SIG-M5 (cell line): Measurements from ENCODE around the gene MCC.
A peak's percentile ranks its signal among the peaks of the same experiment; 100 is the strongest.

Experiments used
- DNase-seq: peaks from one replicate; lab custom pipeline; 2025; lab: John Stamatoyannopoulos, UW

MCC gene

GRCh38 chr5:113199122-113199905 is 288.9 kb downstream of the MCC start:
- DNase-seq, result no peak

- DNase-seq, result no peak
Measured at GRCh38 chr5:113197456-113198200, 290.6 kb downstream of the MCC start.

DNA sequence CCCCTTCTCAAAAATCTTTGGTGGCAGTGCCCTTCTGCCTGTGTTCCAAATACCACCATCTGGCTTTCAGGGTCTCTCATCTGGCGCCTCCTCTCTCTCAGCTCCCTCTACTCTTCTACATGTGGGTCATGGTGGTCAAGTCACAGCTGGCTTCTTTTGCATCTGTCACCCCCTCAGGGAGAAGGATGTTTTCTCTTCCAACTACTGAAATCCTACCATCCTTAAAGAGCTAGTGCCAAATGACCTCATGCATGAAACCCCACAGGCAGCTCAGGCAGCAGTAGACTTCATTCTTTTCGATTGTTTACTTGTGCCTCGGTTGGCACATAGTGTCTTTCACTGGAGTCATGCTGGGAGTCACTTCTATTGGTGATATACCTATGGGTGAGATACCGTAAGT is 292.5 kb downstream of the MCC start:
- no peak for DNase-seq

DNA sequence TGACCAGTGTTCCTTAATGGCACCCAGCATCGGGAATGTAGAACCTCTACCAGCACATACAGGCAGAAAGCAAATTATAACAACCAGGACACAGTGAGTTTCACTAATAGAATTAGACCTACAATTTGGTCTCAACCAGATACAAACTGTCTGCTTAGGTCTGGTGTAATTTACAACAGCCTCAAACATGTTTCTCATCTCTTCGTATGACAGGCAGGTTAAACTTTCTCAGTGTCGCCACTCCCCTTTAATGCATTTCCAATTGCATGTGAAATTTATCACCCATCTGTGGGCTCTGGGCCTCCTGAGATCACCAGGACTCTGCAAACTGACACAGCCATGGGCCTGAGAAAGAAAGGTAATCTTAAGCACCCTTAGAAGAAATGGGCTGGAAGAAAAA is 293.0 kb downstream of the MCC start:
- DNase-seq, result no peak

DNA sequence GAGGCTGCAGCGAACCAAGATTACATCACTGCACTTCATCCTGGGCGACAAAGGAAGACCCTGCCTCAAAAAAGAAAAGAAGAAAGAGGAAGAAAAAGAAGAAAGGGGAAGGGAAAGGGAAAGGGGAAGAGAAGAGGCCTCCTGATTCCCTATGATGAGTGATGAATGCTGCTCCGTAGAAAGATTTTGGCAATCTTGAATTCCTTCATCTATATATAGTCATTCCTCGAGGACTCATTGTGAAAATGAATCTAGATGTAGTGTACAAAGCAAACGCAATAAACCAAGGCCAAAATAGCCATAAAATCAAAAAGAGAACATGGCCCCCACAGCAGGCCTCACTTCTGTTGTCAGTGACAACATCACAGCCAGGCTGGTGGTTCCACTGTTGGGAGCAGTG is 293.7 kb downstream of the MCC start:
- DNase-seq, result peak; percentile 45

DNA sequence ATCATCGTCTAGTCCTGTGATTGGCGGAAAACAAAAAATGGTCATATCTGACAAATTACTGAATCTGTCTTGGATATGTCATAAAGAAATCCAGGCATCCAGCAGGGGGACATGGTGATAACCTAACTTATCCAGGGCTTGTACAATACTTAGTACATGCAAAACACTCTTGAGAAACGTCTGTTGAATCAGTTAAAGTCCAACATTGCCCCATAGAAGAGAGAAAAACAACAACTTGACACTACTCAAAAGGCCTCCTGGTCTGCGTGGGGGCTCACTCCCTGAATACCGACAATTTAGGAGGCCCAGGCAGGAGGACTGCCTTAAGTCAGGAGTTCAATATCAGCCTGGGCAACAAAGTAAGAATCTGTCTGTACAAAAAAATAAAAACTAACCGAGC is 294.1 kb downstream of the MCC start:
- DNase-seq, result peak; percentile 60

DNA sequence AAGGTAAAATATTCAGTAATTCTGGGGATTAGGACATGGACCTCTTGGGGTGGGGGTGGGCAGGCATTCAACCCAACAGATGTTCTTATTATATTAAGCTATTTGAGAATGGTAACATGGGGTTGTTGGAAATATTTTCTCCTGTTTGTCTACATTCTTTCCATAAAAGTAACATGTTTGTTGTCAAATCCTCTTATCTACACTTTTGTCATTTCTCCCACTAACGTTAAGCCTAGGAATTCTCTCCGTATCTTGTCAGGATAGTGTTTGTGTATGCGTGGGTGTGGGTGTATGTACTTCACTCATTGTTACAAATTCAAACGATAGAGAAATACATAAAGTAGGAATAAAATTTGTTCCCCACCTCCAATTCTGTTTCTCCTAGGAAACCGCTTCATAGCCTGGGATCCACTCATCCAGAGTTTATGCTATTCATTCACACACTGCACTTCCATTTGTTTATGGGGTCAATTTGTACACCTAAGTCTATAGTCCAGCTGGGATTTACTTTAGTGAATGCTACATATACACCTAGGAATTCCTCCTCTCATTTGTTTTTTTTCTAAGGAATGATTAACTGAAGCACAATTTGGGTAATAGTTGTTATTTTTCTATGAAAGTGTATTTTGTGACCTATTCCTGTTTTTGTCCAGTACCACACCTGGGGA is 294.8 kb downstream of the MCC start:
- DNase-seq, result no peak

DNA sequence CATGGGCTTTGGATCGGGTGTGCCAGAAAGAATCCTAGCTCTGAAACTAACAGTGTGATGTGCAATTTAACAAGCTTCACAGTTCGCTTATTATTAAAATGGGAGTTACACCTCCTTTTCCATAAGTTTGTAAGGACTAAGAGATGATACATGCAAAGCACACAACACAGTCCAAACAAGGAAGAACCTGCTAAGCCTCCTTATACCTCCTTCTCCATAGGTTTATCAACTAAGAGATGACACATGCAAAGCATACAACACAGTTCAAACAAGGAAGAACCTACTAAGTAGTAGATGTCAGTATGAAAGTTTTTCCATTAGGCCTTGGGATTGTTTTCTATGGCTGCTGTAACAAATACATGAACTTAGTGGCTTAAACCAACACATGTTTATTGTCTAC is 295.7 kb downstream of the MCC start:
- no peak for DNase-seq

DNA sequence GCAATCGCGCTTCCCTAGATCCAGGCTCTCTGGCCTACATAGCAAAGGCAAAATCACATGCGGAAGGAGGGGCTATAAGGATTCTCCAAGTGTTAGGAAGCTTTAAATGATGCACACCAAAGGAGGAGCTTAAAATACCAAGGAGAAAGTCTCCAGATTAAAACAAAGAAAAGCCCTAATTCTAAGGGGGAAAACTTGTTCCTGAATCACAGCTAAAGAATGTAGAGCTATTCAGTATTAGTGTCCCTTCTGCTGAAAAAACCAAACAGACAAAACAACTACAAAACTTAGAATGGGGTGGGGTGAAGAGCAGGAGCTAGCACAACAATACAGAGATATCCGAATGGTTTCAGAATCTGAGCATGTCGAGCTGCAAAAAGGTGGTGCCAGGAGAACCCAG is 297.9 kb downstream of the MCC start:
- DNase-seq, result no peak

DNA sequence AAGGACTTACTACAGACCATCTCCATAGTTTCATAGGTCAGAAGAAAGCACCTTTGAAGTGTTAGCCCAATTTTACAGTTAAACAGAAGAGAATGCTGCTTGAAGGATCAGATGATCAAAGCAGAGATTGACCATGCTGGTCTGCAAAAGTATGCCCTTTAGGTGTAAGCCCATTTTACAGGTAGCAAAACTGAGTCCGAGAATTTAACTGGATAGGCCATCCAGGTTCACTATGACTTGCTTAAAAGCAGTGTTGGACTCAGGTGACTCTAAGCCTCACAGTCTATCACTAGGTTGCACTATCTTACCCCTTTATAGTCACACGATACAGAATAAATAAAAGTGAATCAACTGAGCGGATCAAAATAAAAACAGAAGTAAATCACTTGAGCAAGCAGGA is 299.0 kb downstream of the MCC start:
- no peak for DNase-seq

- DNase-seq, result no peak
Measured at GRCh38 chr5:113188436-113188835, 299.8 kb downstream of the MCC start.

GRCh38 chr5:113187906-113188305 is 300.3 kb downstream of the MCC start:
- no peak for DNase-seq

GRCh38 chr5:113186061-113186460 is 302.2 kb downstream of the MCC start:
- DNase-seq, result no peak

DNA sequence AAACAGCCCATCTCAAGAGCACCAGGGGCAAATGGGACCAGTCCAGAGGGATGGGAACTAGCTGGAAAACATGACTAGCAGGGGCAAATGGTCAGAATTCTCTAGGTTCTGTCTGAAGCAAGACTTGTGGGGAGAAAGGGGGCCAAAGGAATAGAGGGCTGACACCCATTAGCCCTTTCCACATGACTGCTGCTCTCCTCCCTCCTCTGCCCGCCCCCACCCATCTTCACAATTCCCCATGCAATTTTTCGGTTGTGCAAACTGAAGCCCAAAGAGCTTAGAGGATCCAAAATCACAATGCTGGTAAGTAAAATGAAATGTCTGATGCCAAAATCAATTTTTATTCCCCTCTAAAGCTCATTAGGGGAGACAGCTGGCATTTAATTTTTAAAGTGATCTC is 304.6 kb downstream of the MCC start:
- no peak for DNase-seq

DNA sequence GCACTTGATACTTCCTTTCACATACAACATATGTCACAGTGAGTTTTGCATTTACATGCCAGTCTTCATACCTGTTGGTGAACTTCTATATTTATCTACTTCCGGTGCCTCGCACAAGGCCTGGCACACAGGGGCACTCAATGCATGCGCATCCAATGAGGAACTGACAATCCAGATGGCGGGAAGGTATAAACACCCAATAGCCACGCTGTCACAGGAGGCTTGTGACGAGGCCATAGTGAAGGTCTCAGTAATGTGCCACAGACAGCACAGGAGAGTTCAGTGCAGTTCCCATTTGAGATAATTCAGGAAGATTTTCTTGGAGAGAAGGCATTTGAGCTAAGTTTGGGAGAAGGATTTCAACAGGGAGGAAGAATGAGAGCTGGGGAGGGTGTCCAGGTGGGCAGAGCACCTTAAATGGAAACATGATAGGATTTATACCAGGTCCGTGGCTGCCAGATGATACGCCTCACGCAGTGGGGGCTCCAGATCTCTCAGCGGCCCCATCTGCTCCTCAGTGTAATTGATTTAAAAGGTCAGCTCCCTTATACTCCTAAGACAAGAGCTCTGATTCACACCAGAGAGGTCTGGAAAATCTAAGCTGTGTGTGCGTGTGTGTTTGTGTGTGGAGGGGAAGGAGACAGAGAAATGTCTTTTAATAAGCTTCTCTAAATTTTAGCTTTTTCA is 305.5 kb downstream of the MCC start:
- no peak for DNase-seq

- DNase-seq, result no peak
Measured at GRCh38 chr5:113181853-113182490, 306.3 kb downstream of the MCC start.

DNA sequence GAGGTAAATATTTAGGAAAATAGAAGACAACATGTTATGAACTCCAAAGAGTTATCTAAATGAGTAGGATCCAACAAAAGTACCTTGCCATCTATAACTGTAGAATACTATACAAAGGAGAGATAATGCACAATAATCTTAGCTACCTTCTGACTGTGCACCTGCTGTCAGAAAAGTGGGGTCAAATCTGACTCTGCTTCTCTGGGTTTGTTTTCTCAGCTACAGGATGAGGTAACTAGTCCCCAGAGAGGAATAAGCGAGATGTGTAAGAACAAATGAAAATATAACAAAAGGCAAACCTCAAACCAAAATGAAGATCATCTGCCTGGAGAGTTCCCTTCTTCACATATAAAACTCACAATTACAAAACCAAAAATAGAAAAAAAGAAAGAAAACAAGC is 306.8 kb downstream of the MCC start:
- DNase-seq, result no peak

DNA sequence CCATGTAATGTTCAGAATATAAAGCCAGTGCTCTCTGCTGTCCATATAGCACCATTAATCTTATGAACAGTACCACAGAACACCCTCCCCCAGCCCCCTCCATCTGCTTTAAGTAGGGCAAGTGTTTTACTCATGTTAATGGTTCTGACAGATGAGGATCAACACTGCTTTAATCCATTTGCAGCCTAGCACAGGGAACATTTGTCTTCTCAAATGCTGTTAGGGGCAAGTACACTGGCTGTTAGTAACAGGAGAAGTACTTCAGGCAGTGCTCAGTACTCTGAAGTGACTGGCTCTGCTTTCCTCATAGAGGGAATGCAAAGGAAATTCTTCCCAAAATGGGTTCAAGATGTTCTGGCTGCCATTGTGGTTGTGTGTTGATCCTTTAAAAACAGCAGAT is 309.1 kb downstream of the MCC start:
- no peak for DNase-seq

GRCh38 chr5:113178073-113178779 is 310.0 kb downstream of the MCC start:
- no peak for DNase-seq

DNA sequence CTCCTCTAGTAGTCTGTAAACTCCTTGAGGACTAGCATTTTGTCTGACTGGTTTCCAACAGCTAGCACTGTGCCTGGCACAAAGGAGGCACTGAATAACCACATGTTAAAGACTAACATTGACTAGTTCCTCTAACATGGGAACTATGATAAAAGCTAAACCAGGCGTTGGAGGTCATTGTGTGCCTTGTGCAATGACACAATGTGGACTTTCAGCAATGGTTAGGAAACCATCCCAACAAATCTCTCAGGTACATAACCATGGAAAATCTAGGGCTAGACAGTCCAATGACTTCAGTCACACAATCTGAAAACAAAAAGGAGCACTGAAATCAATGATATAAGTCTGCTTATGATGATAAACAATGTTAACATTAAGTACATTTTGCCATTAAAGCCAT is 311.0 kb downstream of the MCC start:
- DNase-seq, result no peak

DNA sequence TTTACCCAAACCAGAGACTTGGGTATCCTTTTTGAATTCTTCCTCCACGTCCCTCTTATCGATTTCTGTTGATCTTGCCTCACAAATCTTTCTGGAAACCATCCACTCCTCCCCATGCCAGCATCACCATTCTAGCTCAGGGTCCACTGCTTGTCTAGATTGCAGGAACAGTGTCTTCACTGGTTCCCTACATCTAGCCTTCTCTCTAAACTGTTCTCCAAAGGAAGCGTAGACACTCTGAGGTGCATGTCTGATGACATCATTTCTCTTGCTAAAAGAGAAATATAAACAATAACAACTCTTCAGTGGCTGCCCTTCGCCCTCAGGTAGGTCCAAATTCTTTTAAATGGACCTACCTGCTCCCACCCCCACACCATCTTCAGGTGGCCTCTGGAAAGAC is 311.5 kb downstream of the MCC start:
- no peak for DNase-seq
